Cerebellar cortex (tissue), 1 donor: ENCODE data around the gene WFIKKN2.
"Not testable (repeated sequence)": the region's sequence is repeated elsewhere in the genome, so short reads cannot be mapped to it uniquely, and the experiment has no call there.

Experiments used
- DNase-seq: peaks from one replicate; pipeline ENCODE4 v3.0.0-alpha.2; 2015; ENCODE audit warnings: low spot score

The WFIKKN2 gene

DNA sequence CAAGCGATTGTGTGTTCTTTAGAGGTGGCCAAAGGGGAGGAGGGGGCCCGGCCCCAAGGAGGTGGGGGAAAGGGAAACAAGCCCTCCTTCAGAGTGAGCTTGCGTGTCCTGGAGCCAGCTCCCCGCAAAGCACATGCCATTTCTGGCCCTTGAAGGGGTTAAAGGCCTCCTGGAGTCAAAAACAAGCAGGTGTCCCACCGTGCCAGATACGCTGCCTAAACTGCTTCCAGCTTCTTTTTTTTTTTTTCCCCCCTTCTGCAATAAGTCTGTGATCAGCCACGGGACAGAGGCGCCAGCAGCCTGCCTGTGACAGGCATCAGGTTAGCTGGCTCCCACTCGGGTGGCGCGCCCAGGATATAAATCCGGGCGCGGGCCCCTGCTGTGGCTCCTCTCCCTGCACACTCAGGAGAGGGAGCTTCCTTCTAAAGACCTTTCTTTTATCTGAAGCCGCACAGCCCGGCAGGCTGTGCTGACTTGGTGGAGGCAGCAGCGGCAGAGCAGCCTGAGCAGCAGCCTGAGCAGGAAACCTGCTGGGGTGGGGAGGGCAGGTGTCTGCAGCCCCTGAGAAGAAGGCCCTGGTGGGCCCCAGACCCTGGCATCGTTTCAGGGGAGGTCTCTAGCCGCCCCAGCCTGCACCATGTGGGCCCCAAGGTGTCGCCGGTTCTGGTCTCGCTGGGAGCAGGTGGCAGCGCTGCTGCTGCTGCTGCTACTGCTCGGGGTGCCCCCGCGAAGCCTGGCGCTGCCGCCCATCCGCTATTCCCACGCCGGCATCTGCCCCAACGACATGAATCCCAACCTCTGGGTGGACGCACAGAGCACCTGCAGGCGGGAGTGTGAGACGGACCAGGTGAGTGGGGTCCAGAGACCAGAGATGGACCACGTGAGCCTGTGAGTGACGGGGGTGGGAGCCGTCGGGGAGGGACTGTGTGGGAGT, at the start of gene WFIKKN2:
Gene WFIKKN2, plus strand, starts transcription at position 286 of the 934 bp plus-strand sequence. Its CDS starts 352 bp downstream, at position 638.
- peak; percentile 28 for DNase-seq

DNA sequence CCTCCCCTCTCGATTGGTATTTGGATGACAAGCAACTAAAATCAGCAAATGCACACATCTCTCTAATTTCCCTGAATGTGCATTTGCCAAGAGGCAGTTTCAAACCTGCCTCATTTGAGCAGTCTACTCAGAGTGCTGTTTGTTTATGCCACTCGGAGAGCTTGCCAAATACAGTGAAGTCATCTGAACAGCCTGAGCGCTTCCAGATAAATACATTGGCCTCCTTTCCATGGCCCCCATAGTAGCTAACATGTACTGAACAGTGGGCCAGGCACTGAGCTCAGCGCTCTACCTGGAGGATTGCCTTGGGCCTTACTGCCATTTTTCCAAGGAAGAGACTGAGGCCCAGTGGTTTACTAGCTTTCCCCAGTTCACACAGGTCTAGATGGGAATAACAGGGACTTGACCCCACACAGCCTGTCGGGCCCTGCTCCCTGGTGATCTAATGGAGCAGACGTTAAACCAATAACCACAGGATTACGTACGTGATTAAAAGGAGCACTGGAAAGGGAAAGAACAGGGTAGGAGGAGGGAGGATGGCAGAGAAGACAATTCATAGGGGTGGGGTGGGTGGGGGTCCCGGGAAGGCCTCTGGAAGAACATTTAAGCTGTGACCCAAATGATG, 49.3 kb upstream of the WFIKKN2 start:
- peak; percentile 88 for DNase-seq

DNA sequence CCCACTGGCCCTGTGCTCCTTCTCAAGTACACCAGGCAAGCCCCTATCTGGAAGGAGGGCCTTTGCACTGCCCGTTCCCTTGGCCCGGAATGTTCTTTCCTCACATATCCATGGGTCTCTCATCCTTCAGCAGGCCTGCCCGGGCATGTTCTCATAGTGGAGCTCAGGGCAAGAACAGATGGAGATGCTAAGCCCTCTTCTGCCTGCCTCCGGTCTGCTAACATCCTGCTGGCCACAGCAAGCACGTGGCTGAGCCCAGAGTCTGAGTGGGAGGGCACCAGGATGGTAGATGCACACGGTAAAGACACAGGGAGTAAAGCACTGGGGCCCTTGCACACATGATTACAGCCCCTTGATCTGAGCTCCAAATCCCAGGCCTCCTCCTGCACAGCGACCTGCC, 48.3 kb upstream of the WFIKKN2 start:
- peak; percentile 64 for DNase-seq

DNA sequence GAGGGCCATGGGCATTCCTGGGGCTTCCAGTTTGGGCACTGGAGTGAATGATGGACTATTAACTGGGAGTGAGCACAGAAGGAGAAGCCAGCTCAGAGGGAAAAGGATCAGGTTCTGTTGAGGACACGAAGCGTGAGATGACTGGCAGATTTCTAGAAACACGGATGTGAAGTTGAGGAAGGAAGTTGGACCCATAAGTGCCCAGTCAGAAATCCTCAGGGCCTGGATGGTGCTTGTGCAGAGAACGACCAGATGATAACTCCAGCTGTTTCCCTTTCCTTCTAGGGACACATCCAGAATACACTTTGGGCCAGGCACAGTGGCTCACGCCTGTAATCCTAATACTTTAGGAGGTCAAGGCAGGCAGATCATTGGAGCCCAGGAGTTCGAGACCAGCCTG, 44.8 kb upstream of the WFIKKN2 start:
- no peak for DNase-seq

- no peak for DNase-seq
Measured at GRCh38 chr17:50792132-50792531, 43.3 kb upstream of the WFIKKN2 start.

DNA sequence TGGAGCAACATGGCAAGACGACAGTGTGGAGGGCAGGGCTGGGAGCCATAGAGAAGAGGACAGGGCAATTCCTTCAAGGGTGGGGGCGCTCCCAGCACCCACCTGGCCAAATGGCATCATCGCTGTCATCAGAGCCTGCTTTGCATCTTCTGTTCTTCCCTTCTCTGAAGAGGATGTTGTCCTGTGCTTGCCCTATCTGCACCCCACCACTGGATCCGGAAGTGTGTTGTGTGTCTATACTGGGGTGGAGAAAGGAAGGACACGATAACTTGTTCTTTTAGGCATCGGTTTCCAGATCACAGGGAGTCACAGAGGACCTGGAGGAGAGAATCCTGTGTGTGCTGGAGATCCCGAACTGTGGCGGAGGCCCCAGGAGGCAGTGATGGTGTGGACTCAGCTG, 42.4 kb upstream of the WFIKKN2 start:
- DNase-seq, result no peak

- DNase-seq, result no peak
Measured at GRCh38 chr17:50794361-50794760, 41.0 kb upstream of the WFIKKN2 start.

- DNase-seq, result no peak
Measured at GRCh38 chr17:50797135-50797810, 38.1 kb upstream of the WFIKKN2 start.

GRCh38 chr17:50798424-50799288, 36.7 kb upstream of the WFIKKN2 start:
- no peak for DNase-seq

DNA sequence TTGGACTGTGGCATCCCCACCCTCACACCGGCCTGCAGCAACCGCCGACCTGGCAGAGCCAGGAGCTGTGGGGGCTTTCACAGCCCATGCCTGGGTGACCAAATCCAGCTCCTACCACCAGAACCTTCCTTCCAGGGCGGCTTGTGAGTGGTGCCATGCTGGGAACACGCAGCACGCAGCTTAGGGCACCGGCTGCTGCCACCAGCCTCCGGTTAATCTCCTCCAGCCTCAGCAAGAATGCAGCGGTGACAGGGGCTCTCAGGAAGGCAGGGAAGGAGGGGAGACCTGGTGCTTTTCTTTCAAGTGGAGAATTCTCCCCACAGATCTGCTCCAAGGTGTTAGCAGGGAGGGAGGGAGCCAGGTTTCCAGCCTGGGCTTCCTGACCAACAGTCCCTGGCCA, 35.8 kb upstream of the WFIKKN2 start:
- DNase-seq, result no peak

- DNase-seq, result no peak
Measured at GRCh38 chr17:50800196-50800700, 35.1 kb upstream of the WFIKKN2 start.

DNA sequence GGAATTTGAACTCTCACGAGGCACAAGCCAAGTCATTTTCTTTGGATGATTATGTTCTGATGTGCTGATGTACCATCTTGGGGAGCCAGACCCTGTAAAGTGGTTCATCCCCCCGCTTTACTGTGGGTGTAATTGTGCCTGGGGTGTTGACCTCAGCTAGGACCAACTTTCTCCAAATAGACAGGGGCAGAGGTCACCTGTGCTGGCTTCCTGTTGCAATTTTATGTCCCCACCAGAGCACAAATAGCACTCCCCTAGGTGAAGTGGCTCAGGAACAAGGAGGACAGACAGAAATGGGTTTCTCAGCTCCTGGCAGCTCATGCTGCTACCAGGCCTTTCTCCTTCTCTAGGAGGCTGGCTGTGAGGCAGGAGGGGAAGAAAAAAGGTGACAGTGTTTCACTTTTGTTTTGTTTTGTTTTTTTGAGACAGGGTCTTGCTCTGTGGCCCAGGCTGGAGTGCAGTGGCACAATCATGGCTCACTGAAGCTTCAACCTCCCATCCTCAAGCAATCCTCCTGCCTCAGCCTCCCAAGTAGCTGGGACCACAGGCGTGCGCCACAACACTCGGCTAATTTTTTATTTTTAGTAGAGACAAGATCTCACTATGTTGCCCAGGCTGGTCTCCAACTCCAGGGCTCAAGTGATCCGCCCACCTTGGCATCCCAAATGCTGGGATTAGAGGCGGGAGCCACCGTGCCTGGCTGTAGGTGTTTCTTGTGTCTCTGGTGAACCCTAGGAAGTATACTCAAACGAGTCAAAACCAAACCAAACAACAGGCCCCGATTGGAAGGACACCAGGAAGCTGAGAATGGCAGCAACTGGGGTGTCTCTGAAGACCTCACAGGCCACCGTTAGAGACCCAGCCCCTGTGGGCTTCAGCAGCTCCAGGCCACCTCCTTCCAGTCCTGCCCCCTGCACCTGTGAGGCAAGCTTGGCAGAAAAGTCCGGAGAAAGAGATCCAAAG, 32.5 kb upstream of the WFIKKN2 start:
- no peak for DNase-seq

DNA sequence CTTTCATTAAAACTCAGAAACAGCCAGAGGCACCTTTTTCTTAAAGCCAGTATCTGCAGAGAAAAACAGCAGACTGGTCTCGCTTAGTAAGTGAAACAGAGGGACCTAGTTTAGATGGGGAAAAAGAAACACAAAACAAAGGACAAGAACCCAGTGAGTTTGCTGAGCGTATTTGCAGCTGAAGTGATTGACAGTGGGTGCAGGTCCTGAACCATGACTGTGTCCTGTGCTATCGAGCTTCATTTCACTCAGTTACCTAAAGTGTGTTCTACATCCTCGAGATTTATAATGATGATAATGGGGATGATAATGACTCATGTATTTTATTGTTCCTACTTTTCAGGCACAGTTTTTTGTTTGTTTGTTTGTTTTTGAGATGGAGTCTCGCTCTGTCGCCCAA, 31.7 kb upstream of the WFIKKN2 start:
- DNase-seq, result no peak

- DNase-seq, result not testable (repeated sequence)
Measured at GRCh38 chr17:50804749-50805475, 30.5 kb upstream of the WFIKKN2 start.

DNA sequence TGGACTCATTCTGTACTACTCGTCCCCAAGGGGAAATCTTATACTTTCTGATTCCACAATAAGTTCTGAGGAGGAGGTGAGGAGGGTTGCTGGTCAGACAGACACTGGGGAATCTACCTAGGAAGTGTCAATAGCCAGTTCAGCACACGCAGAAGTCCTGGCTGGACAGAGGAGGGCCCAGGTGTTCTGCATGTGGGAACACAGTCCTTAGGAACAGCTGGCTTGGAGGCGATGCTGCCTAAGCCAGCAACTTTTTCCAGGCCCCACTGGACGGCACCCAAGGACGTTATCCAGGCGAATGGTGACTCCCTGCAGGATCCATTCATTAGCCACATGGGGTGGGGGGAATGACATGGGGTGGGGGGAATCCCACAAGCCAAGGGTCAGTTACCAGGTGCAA, 29.9 kb upstream of the WFIKKN2 start:
- no peak for DNase-seq

GRCh38 chr17:50806141-50806643, 29.2 kb upstream of the WFIKKN2 start:
- DNase-seq, result no peak

GRCh38 chr17:50807009-50807408, 28.4 kb upstream of the WFIKKN2 start:
- DNase-seq, result no peak

DNA sequence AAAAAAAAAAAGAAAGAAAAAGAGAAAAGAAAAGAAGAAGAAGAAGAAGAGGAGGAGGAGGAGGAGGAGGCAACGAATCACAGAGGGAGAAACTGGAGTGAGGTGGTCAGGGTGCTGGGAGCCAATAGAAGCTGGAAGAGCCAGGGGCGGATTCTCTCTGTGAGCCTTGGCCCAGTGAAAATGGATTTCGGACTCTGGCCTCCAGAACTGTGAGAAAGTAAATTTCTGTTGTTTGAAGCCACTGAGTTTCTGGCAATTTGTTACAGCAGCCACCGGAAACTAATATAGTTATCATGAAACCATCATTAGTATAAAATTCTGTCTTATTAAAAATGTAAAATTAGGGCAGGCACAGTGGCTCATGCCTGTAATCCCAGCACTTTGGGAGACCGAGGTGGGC, 27.7 kb upstream of the WFIKKN2 start:
- DNase-seq, result no peak

GRCh38 chr17:50808413-50808812, 27.0 kb upstream of the WFIKKN2 start:
- no peak for DNase-seq

GRCh38 chr17:50808888-50809287, 26.5 kb upstream of the WFIKKN2 start:
- DNase-seq, result no peak
